MM.1S (cell line): ENCODE measurements around the gene WASF2.

Experiments
- CTCF ChIP-seq: fragments of 300-600 bp; sonication (generic); IDR thresholded peaks from 2 replicates; pipeline ENCODE4 v1.5.1; 2016; ENCODE audit warnings: antibody characterized with exemption, low read length, mixed read lengths
- EZH2 ChIP-seq: fragments of 300-600 bp; sonication (generic); optimal IDR thresholded peaks from 2 replicates; pipeline ENCODE3; 2017; ENCODE audit warnings: low read depth, mild to moderate bottlenecking, antibody characterized with exemption, low read length, mixed read lengths
- EZH2phosphoT487 ChIP-seq: fragments of 300-600 bp; sonication (generic); IDR thresholded peaks from 2 replicates; pipeline ENCODE4 v1.6.1; 2018; ENCODE audit warnings: antibody characterized with exemption, low read length

GRCh38 chr1:27423709-27424108 is 66.3 kb downstream of the WASF2 start:
- TF ChIP-seq CTCF (no peak), EZH2 (no peak), EZH2phosphoT487 (no peak)
